ENCODE data around the gene MTHFS. TPM values are rescaled to one million over a fixed set of nuclear protein-coding genes. Genes with fewer than 3 reads are reported as not detected.

Gene MTHFS
- total and polyA plus RNA-seq, 10 donors, result 11.7 to 54.2 (median 30.0) TPM

- Histone ChIP-seq H3K27me3 (replicated peaks in 1 of 7) (no peaks in the 10 kb centered on the region), H3K4me1 (peaks cover 0 to 14% (median 8%) of the 10 kb centered on the region in 6 donors), H3K9me3 (peaks cover 6 to 22% (median 15%) of the 10 kb centered on the region in 8 donors), H3K27ac (no peak overlapping the region), H3K4me3 (no peak overlapping the region), H3K36me3 (peaks cover 0 to 100% (median 60%) of the 10 kb centered on the region in 6 donors)
- DNase-seq, result no peak
- WGBS, 5 donors, result 86 to 100% (median 98%) methylated on average over 1 of the region's 1 CpG
- intact Hi-C loops (cut with DNase I; ENCODE audit: low total_unique reads), result loop anchor here (10.0 kb wide), 1 partner anchor 111 kb away; no protein-coding TSS in a partner anchor
- TF ChIP-seq POLR2A (IDR thresholded peaks at IDR 0.05) (no peak), POLR2AphosphoS5 (IDR thresholded peaks at IDR 0.05) (no peak), CTCF (IDR thresholded peaks at IDR 0.05 in 8 of 11, conservative IDR thresholded peaks at IDR 0.05 in 3 of 11) (no peak)
These were observed 13.1 kb downstream of the MTHFS start for GRCh38 chr15:79883579-79884203.

- no peak for DNase-seq
- H3K4me1 ChIP-seq, result peaks cover 0 to 10% (median 3%) of the 10 kb centered on the region in 6 donors
- no peak overlapping the region for H3K4me3 ChIP-seq
- TF ChIP-seq CTCF (IDR thresholded peaks at IDR 0.05 in 8 of 11, conservative IDR thresholded peaks at IDR 0.05 in 3 of 11) (no peak), POLR2A (IDR thresholded peaks at IDR 0.05) (no peak), POLR2AphosphoS5 (IDR thresholded peaks at IDR 0.05) (no peak)
- no peak overlapping the region for H3K27ac ChIP-seq
- H3K9me3 ChIP-seq, result peaks cover 25 to 42% (median 35%) of the 10 kb centered on the region in 8 donors
- H3K27me3 ChIP-seq (replicated peaks in 1 of 7), result no peaks in the 10 kb centered on the region
- 66 to 79% (median 75%) methylated on average over 3 of the region's 3 CpGs for WGBS, 5 donors
- H3K36me3 ChIP-seq, result peaks cover 0 to 100% (median 72%) of the 10 kb centered on the region in 6 donors
- intact Hi-C loops (cut with DNase I; ENCODE audit: low total_unique reads), result loop anchor here (10.0 kb wide), 1 partner anchor 113 kb away; no protein-coding TSS in a partner anchor
These were observed 15.1 kb downstream of the MTHFS start for GRCh38 chr15:79881668-79882067.

GRCh38 chr15:79881254-79881653 lies 15.6 kb downstream of the MTHFS start:
- H3K36me3 ChIP-seq, result peaks cover 0 to 100% (median 74%) of the 10 kb centered on the region in 6 donors
- peaks cover 0 to 10% (median 3%) of the 10 kb centered on the region in 6 donors for H3K4me1 ChIP-seq
- no peak overlapping the region for H3K27ac ChIP-seq
- no peak overlapping the region for H3K4me3 ChIP-seq
- WGBS, 5 donors, result 61 to 86% (median 69%) methylated on average over 2 of the region's 2 CpGs
- DNase-seq, result no peak
- TF ChIP-seq POLR2A (IDR thresholded peaks at IDR 0.05), result no peak
- no peak for TF ChIP-seq CTCF (IDR thresholded peaks at IDR 0.05 in 8 of 11, conservative IDR thresholded peaks at IDR 0.05 in 3 of 11)
- no peak for TF ChIP-seq POLR2AphosphoS5 (IDR thresholded peaks at IDR 0.05)
- intact Hi-C loops (cut with DNase I; ENCODE audit: low total_unique reads), result loop anchor here (10.0 kb wide), 1 partner anchor 114 kb away; no protein-coding TSS in a partner anchor
- H3K27me3 ChIP-seq (replicated peaks in 1 of 7), result no peaks in the 10 kb centered on the region
- H3K9me3 ChIP-seq, result peaks cover 25 to 46% (median 39%) of the 10 kb centered on the region in 8 donors

GRCh38 chr15:79878078-79878705 lies 18.6 kb downstream of the MTHFS start:
- no peak for DNase-seq
- peaks cover 2 to 100% (median 82%) of the 10 kb centered on the region in 6 donors for H3K36me3 ChIP-seq
- H3K9me3 ChIP-seq, result peaks cover 30 to 77% (median 67%) of the 10 kb centered on the region in 8 donors
- peaks cover 0 to 13% (median 4%) of the 10 kb centered on the region in 6 donors for H3K4me1 ChIP-seq
- 84 to 99% (median 97%) methylated on average over 7 of the region's 7 CpGs for WGBS, 5 donors
- H3K4me3 ChIP-seq, result no peak overlapping the region
- TF ChIP-seq CTCF (IDR thresholded peaks at IDR 0.05 in 8 of 11, conservative IDR thresholded peaks at IDR 0.05 in 3 of 11) (no peak), POLR2AphosphoS5 (IDR thresholded peaks at IDR 0.05) (no peak), POLR2A (IDR thresholded peaks at IDR 0.05) (no peak)
- H3K27ac ChIP-seq, result no peak overlapping the region
- intact Hi-C loops (cut with DNase I; ENCODE audit: low total_unique reads), result no loop called here
- H3K27me3 ChIP-seq (replicated peaks in 1 of 7), result no peaks in the 10 kb centered on the region

Data from spleen (tissue), 11 donors.